Measurements from ENCODE around the gene GALNT1. TPM values are rescaled to one million over a fixed set of nuclear protein-coding genes. Genes with fewer than 3 reads are reported as not detected.
A peak's percentile ranks its signal among the peaks of the same experiment; 100 is the strongest.

The GALNT1 gene
- polyA plus RNA-seq, 1 donor (not counting 4 experiments of a cell fraction or from before 2014, with no cell fraction given) = 69.4 TPM

GRCh38 chr18:35745814-35746213 lies 164.3 kb downstream of the GALNT1 start:
- no peak overlapping the region for H2AFZ ChIP-seq (ENCODE audit: control insufficient read depth, low read length)
- H3K4me1 ChIP-seq (ENCODE audit: control insufficient read depth, extremely low read depth, insufficient read depth, low read length) = peaks cover 13% of the 10 kb centered on the region
- no peak for DNase-seq (ENCODE audit: low read depth, low spot score)
- no peak overlapping the region for H3K9ac ChIP-seq (ENCODE audit: control insufficient read depth, extremely low read depth, insufficient read depth, low read length)
- TF ChIP-seq CTCF (optimal IDR thresholded peaks at IDR 0.05 in 1 of 3, IDR thresholded peaks at IDR 0.05 in 1 of 3, conservative IDR thresholded peaks at IDR 0.05 in 1 of 3; ENCODE audit: extremely low read depth in 1 of 3, insufficient read depth in 2 of 3, low read length in 3 of 3) (no peak), EZH2 (IDR thresholded peaks at IDR 0.05; ENCODE audit: low read length) (no peak)
- no peak overlapping the region for H3K27ac ChIP-seq (ENCODE audit: control insufficient read depth, insufficient read depth, low read length)
- H3K4me3 ChIP-seq (ENCODE audit: control insufficient read depth in 2 of 3, extremely low read depth in 1 of 3, insufficient read depth in 2 of 3, low read depth in 1 of 3, low read length in 3 of 3) = no peak overlapping the region
- no peaks in the 10 kb centered on the region for H4K20me1 ChIP-seq (ENCODE audit: control insufficient read depth, extremely low read depth, insufficient read depth, low read length)
- no peaks in the 10 kb centered on the region for H3K79me2 ChIP-seq (ENCODE audit: control insufficient read depth, insufficient read depth, low read length)
- H3K27me3 ChIP-seq (ENCODE audit: control insufficient read depth, extremely low read depth, insufficient read depth, low read length) = no peaks in the 10 kb centered on the region
- H3K36me3 ChIP-seq (ENCODE audit: control insufficient read depth in 2 of 2, extremely low read depth in 1 of 2, insufficient read depth in 2 of 2, low read length in 2 of 2) = no peaks in the 10 kb centered on the region
- no peak for FAIRE-seq
- no peaks in the 10 kb centered on the region for H3K9me1 ChIP-seq (ENCODE audit: control insufficient read depth, extremely low read depth, insufficient read depth, low read length)
- no peaks in the 10 kb centered on the region for H3K9me3 ChIP-seq (ENCODE audit: control insufficient read depth, low read depth, low read length)
- dilution Hi-C loops (cut with MboI; ENCODE audit: extremely low pct_ligation_motif_present, low sequenced_read_pairs) = no loop called here
- H3K4me2 ChIP-seq (ENCODE audit: control insufficient read depth, extremely low read depth, insufficient read depth, low read depth, low read length) = no peak overlapping the region

- dilution Hi-C loops (cut with MboI; ENCODE audit: extremely low pct_ligation_motif_present, low sequenced_read_pairs) = no loop called here
- peak overlapping the region; percentile 14 for H3K4me2 ChIP-seq (ENCODE audit: control insufficient read depth, extremely low read depth, insufficient read depth, low read depth, low read length)
- H3K9ac ChIP-seq (ENCODE audit: control insufficient read depth, extremely low read depth, insufficient read depth, low read length) = no peak overlapping the region
- no peak overlapping the region for H3K4me3 ChIP-seq (ENCODE audit: control insufficient read depth in 2 of 3, extremely low read depth in 1 of 3, insufficient read depth in 2 of 3, low read depth in 1 of 3, low read length in 3 of 3)
- peak overlapping the region; percentile 5 for H2AFZ ChIP-seq (ENCODE audit: control insufficient read depth, low read length)
- no peaks in the 10 kb centered on the region for H3K36me3 ChIP-seq (ENCODE audit: control insufficient read depth in 2 of 2, extremely low read depth in 1 of 2, insufficient read depth in 2 of 2, low read length in 2 of 2)
- no peak for TF ChIP-seq EZH2 (IDR thresholded peaks at IDR 0.05; ENCODE audit: low read length)
- no peak for TF ChIP-seq CTCF (optimal IDR thresholded peaks at IDR 0.05 in 1 of 3, IDR thresholded peaks at IDR 0.05 in 1 of 3, conservative IDR thresholded peaks at IDR 0.05 in 1 of 3; ENCODE audit: extremely low read depth in 1 of 3, insufficient read depth in 2 of 3, low read length in 3 of 3)
- H3K9me1 ChIP-seq (ENCODE audit: control insufficient read depth, extremely low read depth, insufficient read depth, low read length) = no peaks in the 10 kb centered on the region
- H4K20me1 ChIP-seq (ENCODE audit: control insufficient read depth, extremely low read depth, insufficient read depth, low read length) = no peaks in the 10 kb centered on the region
- no peak overlapping the region for H3K27ac ChIP-seq (ENCODE audit: control insufficient read depth, insufficient read depth, low read length)
- H3K27me3 ChIP-seq (ENCODE audit: control insufficient read depth, extremely low read depth, insufficient read depth, low read length) = no peaks in the 10 kb centered on the region
- FAIRE-seq = no peak
- DNase-seq (ENCODE audit: low read depth, low spot score) = peak; percentile 25
- H3K79me2 ChIP-seq (ENCODE audit: control insufficient read depth, insufficient read depth, low read length) = no peaks in the 10 kb centered on the region
- H3K4me1 ChIP-seq (ENCODE audit: control insufficient read depth, extremely low read depth, insufficient read depth, low read length) = peaks cover 13% of the 10 kb centered on the region
- H3K9me3 ChIP-seq (ENCODE audit: control insufficient read depth, low read depth, low read length) = no peaks in the 10 kb centered on the region
These were observed 165.3 kb downstream of the GALNT1 start for GRCh38 chr18:35746826-35747339.

Data from keratinocyte (primary cell).